Smooth muscle cell (in vitro differentiated cells): Measurements from ENCODE around the gene SOBP. TPM values are rescaled to one million over a fixed set of nuclear protein-coding genes. Genes with fewer than 3 reads are reported as not detected.

Experiments used
- DNase-seq: peaks from one replicate; lab custom pipeline; 2025; ENCODE audit not compliant: unreplicated experiment; lab: John Stamatoyannopoulos, UW
- H2AFZ ChIP-seq: fragments of 200-600 bp; sonication (generic); 2 replicates; pipeline ENCODE4 v1.6.0; 2016; ENCODE audit warnings: antibody characterized with exemption, low read depth, mild to moderate bottlenecking
- H3F3A ChIP-seq: fragments of 200-600 bp; sonication (generic); 2 replicates; pipeline ENCODE4 v1.6.0; 2017; ENCODE audit warnings: antibody characterized with exemption, low read depth
- H3K27ac ChIP-seq: fragments of 200-600 bp; sonication (generic); 2 replicates; pipeline ENCODE4 v1.5.1; 2016; ENCODE audit warnings: low read depth, mild to moderate bottlenecking
- H3K27me3 ChIP-seq: fragments of 200-600 bp; sonication (generic); 2 replicates; pipeline ENCODE4 v1.6.1; 2016; ENCODE audit warnings: low read depth, mild to moderate bottlenecking
- H3K36me3 ChIP-seq: fragments of 200-600 bp; sonication (generic); 2 replicates; pipeline ENCODE4 v1.5.1; 2016; ENCODE audit warnings: low read depth
- H3K4me1 ChIP-seq: fragments of 200-600 bp; sonication (generic); 2 replicates; pipeline ENCODE4 v1.5.1; 2016; ENCODE audit warnings: low read depth
- H3K4me2 ChIP-seq: fragments of 200-600 bp; sonication (generic); 2 replicates; pipeline ENCODE4 v1.6.0; 2016; ENCODE audit warnings: mild to moderate bottlenecking
- H3K4me3 ChIP-seq: fragments of 200-600 bp; sonication (generic); 2 replicates; pipeline ENCODE4 v1.5.1; 2016; ENCODE audit warnings: mild to moderate bottlenecking
- H3K79me2 ChIP-seq: fragments of 200-600 bp; sonication (generic); 2 replicates; pipeline ENCODE4 v1.6.0; 2016; ENCODE audit warnings: low read depth, mild to moderate bottlenecking
- H3K9ac ChIP-seq: fragments of 200-600 bp; sonication (generic); 2 replicates; pipeline ENCODE4 v1.6.0; 2016; ENCODE audit warnings: low read depth
- H3K9me3 ChIP-seq: fragments of 200-600 bp; sonication (generic); replicated peaks from 2 replicates; pipeline ENCODE4 v1.5.1; 2016; ENCODE audit warnings: low read depth
- H4K20me1 ChIP-seq: fragments of 200-600 bp; sonication (generic); 2 replicates; pipeline ENCODE4 v1.6.0; 2016; ENCODE audit warnings: low read depth
- WGBS: methylation state at CpG from one replicate; pipeline ENCODE4 v1.1.7; 2016; ENCODE audit warnings: low lambda C conversion rate; 5-methylcytosine and 5-hydroxymethylcytosine counted together
- polyA plus RNA-seq: library from polyadenylated mRNA; unstranded; fragments of >200 nt; fragmentation: Nextera tagmentation; extraction: Ambion mirVana; gene quantifications from 2 replicates; pipeline ENCODE4 v1.2.1, GENCODE V29; 2016
- total RNA-seq: library from RNA; depleted of rRNA; stranded (reverse); fragments of >200 nt; gene quantifications from 2 replicates; pipeline ENCODE4 v1.2.3, GENCODE V29; 2014
- TF ChIP-seq, protein P1 (sequence below): fragments of 200-600 bp; sonication (generic); IDR thresholded peaks from 2 replicates; pipeline ENCODE4 v1.5.1; 2017; ENCODE audit warnings: borderline replicate concordance, mild to moderate bottlenecking, antibody characterized with exemption; ENCODE audit not compliant: insufficient read depth, poor library complexity, severe bottlenecking

The SOBP gene
- total and polyA plus RNA-seq, 2 experiments from 2014 or later: 0.67 to 4.0 TPM

DNA sequence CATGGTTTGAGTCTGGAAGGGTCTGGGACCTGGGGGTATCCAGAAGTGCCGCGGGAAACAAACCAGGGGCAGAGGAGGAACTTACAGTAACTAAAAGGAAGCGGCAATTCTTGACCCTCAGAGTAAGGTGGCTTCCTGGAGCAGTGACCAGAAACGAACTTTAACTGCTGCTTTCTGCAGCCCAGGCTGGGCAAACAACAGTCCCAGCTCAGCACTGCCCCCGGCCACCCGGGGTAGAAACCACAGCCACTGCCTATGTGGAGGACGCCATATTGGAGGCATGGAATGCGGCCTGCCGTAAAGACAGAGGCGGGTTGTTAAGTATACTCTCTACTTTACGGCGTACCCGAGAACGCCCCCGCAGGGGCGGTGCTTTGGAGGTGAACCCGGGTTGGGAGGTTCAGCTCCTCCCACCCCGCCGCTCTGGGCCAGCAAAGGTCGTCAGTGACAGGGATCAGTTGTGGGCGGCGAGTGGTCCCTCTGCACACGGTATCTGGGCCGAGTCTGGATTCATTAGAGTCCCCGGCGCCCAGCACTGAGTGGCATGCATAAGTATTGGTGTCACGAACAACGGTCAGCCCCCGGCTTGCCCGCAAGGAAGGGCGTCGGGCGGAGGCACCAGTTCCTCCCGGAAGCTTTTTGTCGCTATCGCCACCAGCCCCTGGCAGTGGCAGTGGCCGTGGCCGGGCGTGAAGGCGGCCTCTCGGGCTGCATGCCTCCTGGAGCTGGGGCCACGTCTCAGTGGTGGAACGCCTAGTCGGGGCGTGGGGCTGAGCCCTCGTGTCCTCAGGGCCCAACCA, 30.4 kb upstream of the SOBP start, which contains the start of gene PDSS2:
PDSS2 (minus strand) TSS at position 282 of the 800 bp plus-strand sequence; CDS start at position 3, 279 bp downstream.
- DNase-seq: peak; percentile 76
- H3K4me3 ChIP-seq: peak within 1 kb of the TSS; percentile 92
- no peaks in the 10 kb centered on the region for H3K27me3 ChIP-seq
- H3K9me3 ChIP-seq: no peaks in the 10 kb centered on the region
- H3K36me3 ChIP-seq: no peaks in the 10 kb centered on the region
- H4K20me1 ChIP-seq: no peaks in the 10 kb centered on the region
- H3K4me2 ChIP-seq: peak within 1 kb of the TSS; percentile 95
- H3K27ac ChIP-seq: peak within 1 kb of the TSS; percentile 48
- H2AFZ ChIP-seq: peak within 1 kb of the TSS; percentile 99
- H3F3A ChIP-seq: no peaks in the 10 kb centered on the region
- TF ChIP-seq, protein P1, sequence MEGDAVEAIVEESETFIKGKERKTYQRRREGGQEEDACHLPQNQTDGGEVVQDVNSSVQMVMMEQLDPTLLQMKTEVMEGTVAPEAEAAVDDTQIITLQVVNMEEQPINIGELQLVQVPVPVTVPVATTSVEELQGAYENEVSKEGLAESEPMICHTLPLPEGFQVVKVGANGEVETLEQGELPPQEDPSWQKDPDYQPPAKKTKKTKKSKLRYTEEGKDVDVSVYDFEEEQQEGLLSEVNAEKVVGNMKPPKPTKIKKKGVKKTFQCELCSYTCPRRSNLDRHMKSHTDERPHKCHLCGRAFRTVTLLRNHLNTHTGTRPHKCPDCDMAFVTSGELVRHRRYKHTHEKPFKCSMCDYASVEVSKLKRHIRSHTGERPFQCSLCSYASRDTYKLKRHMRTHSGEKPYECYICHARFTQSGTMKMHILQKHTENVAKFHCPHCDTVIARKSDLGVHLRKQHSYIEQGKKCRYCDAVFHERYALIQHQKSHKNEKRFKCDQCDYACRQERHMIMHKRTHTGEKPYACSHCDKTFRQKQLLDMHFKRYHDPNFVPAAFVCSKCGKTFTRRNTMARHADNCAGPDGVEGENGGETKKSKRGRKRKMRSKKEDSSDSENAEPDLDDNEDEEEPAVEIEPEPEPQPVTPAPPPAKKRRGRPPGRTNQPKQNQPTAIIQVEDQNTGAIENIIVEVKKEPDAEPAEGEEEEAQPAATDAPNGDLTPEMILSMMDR: peak; percentile 35
- H3K4me1 ChIP-seq: peaks cover 4% of the 10 kb centered on the region
- H3K79me2 ChIP-seq: peaks cover 27% of the 10 kb centered on the region
- peak within 1 kb of the TSS; percentile 85 for H3K9ac ChIP-seq
- under 1% methylated on average over 46 of the region's 46 CpGs for WGBS

DNA sequence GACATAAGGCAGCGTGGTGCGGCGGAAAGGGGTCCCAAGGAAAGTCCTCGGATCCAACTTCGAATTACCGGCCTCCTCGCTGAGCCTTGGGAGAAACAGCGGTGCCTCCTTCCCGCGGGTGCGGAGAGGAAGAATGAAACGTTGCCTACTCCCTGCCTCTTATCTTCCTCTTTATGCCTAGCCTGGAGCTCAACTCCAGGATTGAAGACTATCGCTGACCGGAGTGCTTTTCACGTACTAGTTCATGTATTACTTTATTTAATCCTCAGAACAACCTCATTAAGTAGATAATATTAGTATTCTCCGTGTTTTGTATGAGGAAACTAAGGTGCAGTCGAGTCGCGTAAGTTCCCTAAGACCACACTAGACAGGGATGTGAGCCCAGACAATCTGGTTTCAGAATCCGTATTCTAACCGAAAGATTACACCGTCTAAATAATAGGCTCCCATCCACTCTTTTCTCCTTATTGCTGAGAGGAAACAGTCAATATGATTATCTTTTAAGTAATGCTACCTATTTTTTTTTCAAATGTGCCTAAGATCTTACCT, 29.8 kb upstream of the SOBP start:
- Histone ChIP-seq H3K9me3 (no peaks in the 10 kb centered on the region), H2AFZ (peak overlapping the region; percentile 75), H4K20me1 (no peaks in the 10 kb centered on the region), H3K27me3 (no peaks in the 10 kb centered on the region), H3K4me1 (peaks cover 4% of the 10 kb centered on the region), H3K79me2 (peaks cover 21% of the 10 kb centered on the region), H3K4me2 (peak overlapping the region; percentile 80), H3K4me3 (peak overlapping the region; percentile 92), H3K9ac (peak overlapping the region; percentile 49), H3K36me3 (no peaks in the 10 kb centered on the region), H3F3A (no peaks in the 10 kb centered on the region), H3K27ac (peak overlapping the region; percentile 47)
- TF ChIP-seq, protein P1: no peak
- WGBS: 25% methylated on average over 22 of the region's 22 CpGs
- DNase-seq: no peak

DNA sequence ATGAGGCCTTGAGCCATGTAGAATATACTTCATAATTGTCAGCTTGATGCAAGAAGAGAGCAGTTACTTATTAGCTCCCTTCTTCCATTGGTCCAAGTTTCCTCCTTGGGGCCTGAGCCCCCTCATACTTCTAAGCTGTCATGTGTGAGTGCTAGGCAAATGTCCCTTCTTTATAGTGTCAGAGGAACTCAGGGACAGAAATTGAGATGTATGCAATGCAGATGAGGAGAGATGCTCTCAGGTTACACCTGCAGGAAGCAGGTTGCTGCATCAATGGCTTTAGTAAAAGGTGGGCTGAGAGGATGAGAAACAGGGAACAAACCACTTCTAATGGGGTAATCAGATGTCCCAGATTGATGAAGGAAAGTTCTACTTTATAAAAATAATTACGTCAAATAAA, 23.9 kb upstream of the SOBP start:
- Histone ChIP-seq H3K9ac (no peak overlapping the region), H3K27me3 (peaks cover 8% of the 10 kb centered on the region), H3K27ac (no peak overlapping the region), H3F3A (no peaks in the 10 kb centered on the region), H3K9me3 (no peaks in the 10 kb centered on the region), H4K20me1 (no peaks in the 10 kb centered on the region), H3K79me2 (no peaks in the 10 kb centered on the region), H3K36me3 (no peaks in the 10 kb centered on the region), H2AFZ (no peak overlapping the region), H3K4me2 (no peak overlapping the region), H3K4me1 (no peaks in the 10 kb centered on the region), H3K4me3 (no peak overlapping the region)
- TF ChIP-seq, protein P1: no peak
- WGBS: 63% methylated on average over 1 of the region's 1 CpG
- no peak for DNase-seq
